ENCODE results near the gene NT5M. TPM values are rescaled to one million over a fixed set of nuclear protein-coding genes. Genes with fewer than 3 reads are reported as not detected.
"Not testable (repeated sequence)": the region's sequence is repeated elsewhere in the genome, so short reads cannot be mapped to it uniquely, and the experiment has no call there.

Gene NT5M
- total RNA-seq, 1 donor from 2014 or later = 5.9 TPM

- Mint-ChIP-seq H3K4me3 (no peak overlapping the region), H3K4me1 (ENCODE audit: unreplicated experiment) (peaks cover 3% of the 10 kb centered on the region), H3K36me3 (no peaks in the 10 kb centered on the region), H3K27me3 (no peaks in the 10 kb centered on the region), H3K9me3 (no peaks in the 10 kb centered on the region), H3K27ac (no peak overlapping the region)
- no peak for DNase-seq (ENCODE audit: extremely low spot score, unreplicated experiment)
- TF ChIP-seq CTCF (conservative IDR thresholded peaks at IDR 0.05) = no peak
Observed at GRCh38 chr17:17297217-17297616, 6.0 kb upstream of the NT5M start.

- Mint-ChIP-seq H3K27ac (no peak overlapping the region), H3K27me3 (no peaks in the 10 kb centered on the region), H3K9me3 (no peaks in the 10 kb centered on the region), H3K36me3 (no peaks in the 10 kb centered on the region), H3K4me3 (no peak overlapping the region), H3K4me1 (ENCODE audit: unreplicated experiment) (peaks cover 4% of the 10 kb centered on the region)
- no peak for TF ChIP-seq CTCF (conservative IDR thresholded peaks at IDR 0.05)
- no peak for DNase-seq (ENCODE audit: extremely low spot score, unreplicated experiment)
Observed at GRCh38 chr17:17298108-17298507, 5.1 kb upstream of the NT5M start.

- no peaks in the 10 kb centered on the region for H3K9me3 Mint-ChIP-seq
Observed at GRCh38 chr17:17300624-17301568, 2.3 kb upstream of the NT5M start.

GRCh38 chr17:17301659-17302058 is 1.5 kb upstream of the NT5M start:
- Mint-ChIP-seq H3K4me1 (ENCODE audit: unreplicated experiment) (peaks cover 12% of the 10 kb centered on the region), H3K4me3 (peak overlapping the region; percentile 80)
- H3K36me3 Mint-ChIP-seq; DNase-seq (ENCODE audit: extremely low spot score, unreplicated experiment); H3K27me3 Mint-ChIP-seq; H3K27ac Mint-ChIP-seq; H3K9me3 Mint-ChIP-seq: not testable (repeated sequence)

More at GRCh38 chr17:17300624-17301568, 2.3 kb upstream of the NT5M start:
- no peak for DNase-seq (ENCODE audit: extremely low spot score, unreplicated experiment)
- H3K27me3 Mint-ChIP-seq = peaks cover 3% of the 10 kb centered on the region
- H3K36me3 Mint-ChIP-seq = no peaks in the 10 kb centered on the region
- TF ChIP-seq CTCF (conservative IDR thresholded peaks at IDR 0.05) = no peak
- no peak overlapping the region for H3K27ac Mint-ChIP-seq
- peaks cover 12% of the 10 kb centered on the region for H3K4me1 Mint-ChIP-seq (ENCODE audit: unreplicated experiment)
- H3K4me3 Mint-ChIP-seq = peak overlapping the region; percentile 65

GRCh38 chr17:17303847-17304490 is 796 bp downstream of the NT5M start:
- peaks cover 3% of the 10 kb centered on the region for H3K27me3 Mint-ChIP-seq
- H3K9me3 Mint-ChIP-seq = no peaks in the 10 kb centered on the region
- no peak overlapping the region for H3K27ac Mint-ChIP-seq
- TF ChIP-seq CTCF (conservative IDR thresholded peaks at IDR 0.05) = no peak
- no peak for DNase-seq (ENCODE audit: extremely low spot score, unreplicated experiment)
- H3K4me1 Mint-ChIP-seq (ENCODE audit: unreplicated experiment) = peaks cover 12% of the 10 kb centered on the region
- peak overlapping the region; percentile 84 for H3K4me3 Mint-ChIP-seq
- H3K36me3 Mint-ChIP-seq = peaks cover 4% of the 10 kb centered on the region

GRCh38 chr17:17304521-17304985 is 1.4 kb downstream of the NT5M start:
- no peak for DNase-seq (ENCODE audit: extremely low spot score, unreplicated experiment)
- Mint-ChIP-seq H3K27me3 (peaks cover 3% of the 10 kb centered on the region), H3K36me3 (peaks cover 4% of the 10 kb centered on the region), H3K27ac (no peak overlapping the region), H3K4me3 (peak overlapping the region; percentile 84), H3K9me3 (no peaks in the 10 kb centered on the region), H3K4me1 (ENCODE audit: unreplicated experiment) (peaks cover 12% of the 10 kb centered on the region)
- no peak for TF ChIP-seq CTCF (conservative IDR thresholded peaks at IDR 0.05)
